Measurements from ENCODE around the gene DNAH6. TPM values are rescaled to one million over a fixed set of nuclear protein-coding genes. Genes with fewer than 3 reads are reported as not detected.

The DNAH6 gene
- total and polyA plus RNA-seq, 2 of the 13 experiments (the other 11 are each of a cell fraction or from before 2014, with no cell fraction given): 0.01 TPM; not detected in 1

DNA sequence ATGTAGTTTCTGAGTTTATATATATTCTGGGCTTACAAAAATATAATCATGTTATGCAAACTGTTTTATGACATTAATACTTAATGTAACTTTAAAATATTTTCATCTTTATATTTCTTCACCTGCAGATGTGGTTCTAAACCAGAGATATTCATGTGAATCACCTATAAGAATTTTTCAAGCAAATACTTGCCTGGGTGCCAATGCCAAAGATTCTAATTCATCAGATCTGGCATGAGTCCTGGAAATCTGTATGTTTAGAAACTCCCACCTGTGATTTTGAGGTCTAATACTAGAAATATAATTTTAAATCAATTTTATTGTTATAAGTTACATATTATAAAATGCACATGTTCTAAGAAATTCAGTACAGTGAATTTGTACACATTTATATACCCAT is 19.9 kb upstream of the DNAH6 start (continued):
- TF ChIP-seq ZBTB20 (CRISPR knock-in tag; IDR thresholded peaks at IDR 0.05; ENCODE audit: borderline replicate concordance, low read depth) (no peak), ZNF775 (CRISPR knock-in tag; IDR thresholded peaks at IDR 0.05; ENCODE audit: borderline replicate concordance) (no peak), ARID2 (CRISPR knock-in tag; IDR thresholded peaks at IDR 0.05; ENCODE audit: borderline replicate concordance) (no peak), PRPF4 (IDR thresholded peaks at IDR 0.05; ENCODE audit: low read depth, low read length, poor library complexity, severe bottlenecking) (no peak), ZFP90 (CRISPR knock-in tag; IDR thresholded peaks at IDR 0.05; ENCODE audit: borderline replicate concordance) (no peak), FOSL1 (CRISPR knock-in tag; IDR thresholded peaks at IDR 0.05; ENCODE audit: borderline replicate concordance) (no peak), ZNF138 (CRISPR knock-in tag; IDR thresholded peaks at IDR 0.05; ENCODE audit: low read depth) (no peak)

DNA sequence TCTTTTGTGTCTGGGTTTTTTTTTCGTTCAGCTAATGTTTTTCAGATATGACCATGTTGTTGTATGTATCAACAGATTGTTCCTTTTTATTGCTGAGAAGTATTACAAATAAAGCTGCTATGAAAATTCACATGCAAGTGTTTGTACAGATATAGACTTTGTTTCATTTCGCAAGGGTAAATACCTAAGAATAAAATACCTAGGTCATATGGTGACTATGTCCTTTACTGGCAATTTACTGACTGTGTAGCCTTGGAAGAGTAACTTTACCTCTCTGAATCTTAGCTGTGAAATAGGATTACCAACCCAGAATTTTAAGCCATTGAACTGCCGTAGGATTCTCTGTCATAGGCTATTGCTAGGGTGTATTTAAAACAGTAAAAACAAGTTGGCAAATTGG is 19.0 kb upstream of the DNAH6 start:
- FAIRE-seq (no peak), ATAC-seq (no peak), DNase-seq (ENCODE audit: low spot score) (no peak)
- no TSS peak for BruUV-seq (replicated peaks)
- no peaks in the 10 kb centered on the region for H3K79me2 ChIP-seq (ENCODE audit: insufficient read depth, low read length)
- H3K9ac ChIP-seq (ENCODE audit: insufficient read depth, low read depth, low read length): no peak overlapping the region
- no peaks in the 10 kb centered on the region for H4K20me1 ChIP-seq (ENCODE audit: insufficient read depth, low read length)
- H3K4me1 ChIP-seq (ENCODE audit: insufficient read depth, low read length): peaks cover 5% of the 10 kb centered on the region; the same call in 1 of the 2 replicates
- in situ Hi-C loops (cut with HindIII; ENCODE audit: extremely low pct_ligation_motif_present, low pct_unique_long_range_greater_than_20kb) (loop anchor here (5.0 kb wide), 1 partner anchor 135 kb away; no protein-coding TSS in a partner anchor), intact Hi-C loops (cut with micrococcal nuclease; ENCODE audit: unreplicated experiment) (loop anchor here (5.0 kb wide), 1 partner anchor 370 kb away; no protein-coding TSS in a partner anchor)
- no peak overlapping the region; the same call in 1 of the 2 replicates for H3K4me2 ChIP-seq (ENCODE audit: low read depth, low read length)
- no peaks in the 10 kb centered on the region for H3K36me3 ChIP-seq (replicated peaks in 1 of 2; ENCODE audit: control insufficient read depth in 1 of 2, insufficient read depth in 2 of 2, low read length in 2 of 2)
- no peaks in the 10 kb centered on the region for H3K9me3 ChIP-seq (ENCODE audit: low read length)
- H3K4me3 ChIP-seq (replicated peaks in 1 of 3; ENCODE audit: insufficient read depth in 1 of 3, low read depth in 2 of 3, low read length in 3 of 3): no peak overlapping the region
- H3K27me3 ChIP-seq (ENCODE audit: control insufficient read depth in 1 of 2, insufficient read depth in 2 of 2, low read length in 2 of 2): no peaks in the 10 kb centered on the region
- CTCF ChIA-PET (ENCODE audit: low intra/inter-chr PET ratio, low total read pairs): interaction anchor here (3.1 to 4.3 kb wide), 2 partner anchors 133 to 428 kb away, joined by 17 to 69 read pairs; no protein-coding TSS in a partner anchor
- H3K27ac ChIP-seq (ENCODE audit: extremely low read length, insufficient read depth, low read length): no peak overlapping the region
- POLR2A ChIA-PET: no interaction called here
- 52% methylated on average over 3 of the region's 3 CpGs for WGBS (ENCODE audit: low lambda C conversion rate)
- H2AFZ ChIP-seq (ENCODE audit: low read length): no peak overlapping the region
- no peak for TF ChIP-seq TBX2 (CRISPR knock-in tag; IDR thresholded peaks at IDR 0.05; ENCODE audit: borderline replicate concordance)
- no peak for TF ChIP-seq SIN3A (IDR thresholded peaks at IDR 0.05; ENCODE audit: borderline replicate concordance, low read depth, low read length)
- TF ChIP-seq ZNF589 (CRISPR knock-in tag; conservative IDR thresholded peaks at IDR 0.05): no peak
- TF ChIP-seq HDAC1 (CRISPR knock-in tag; IDR thresholded peaks at IDR 0.05): no peak
- TF ChIP-seq, protein P1, sequence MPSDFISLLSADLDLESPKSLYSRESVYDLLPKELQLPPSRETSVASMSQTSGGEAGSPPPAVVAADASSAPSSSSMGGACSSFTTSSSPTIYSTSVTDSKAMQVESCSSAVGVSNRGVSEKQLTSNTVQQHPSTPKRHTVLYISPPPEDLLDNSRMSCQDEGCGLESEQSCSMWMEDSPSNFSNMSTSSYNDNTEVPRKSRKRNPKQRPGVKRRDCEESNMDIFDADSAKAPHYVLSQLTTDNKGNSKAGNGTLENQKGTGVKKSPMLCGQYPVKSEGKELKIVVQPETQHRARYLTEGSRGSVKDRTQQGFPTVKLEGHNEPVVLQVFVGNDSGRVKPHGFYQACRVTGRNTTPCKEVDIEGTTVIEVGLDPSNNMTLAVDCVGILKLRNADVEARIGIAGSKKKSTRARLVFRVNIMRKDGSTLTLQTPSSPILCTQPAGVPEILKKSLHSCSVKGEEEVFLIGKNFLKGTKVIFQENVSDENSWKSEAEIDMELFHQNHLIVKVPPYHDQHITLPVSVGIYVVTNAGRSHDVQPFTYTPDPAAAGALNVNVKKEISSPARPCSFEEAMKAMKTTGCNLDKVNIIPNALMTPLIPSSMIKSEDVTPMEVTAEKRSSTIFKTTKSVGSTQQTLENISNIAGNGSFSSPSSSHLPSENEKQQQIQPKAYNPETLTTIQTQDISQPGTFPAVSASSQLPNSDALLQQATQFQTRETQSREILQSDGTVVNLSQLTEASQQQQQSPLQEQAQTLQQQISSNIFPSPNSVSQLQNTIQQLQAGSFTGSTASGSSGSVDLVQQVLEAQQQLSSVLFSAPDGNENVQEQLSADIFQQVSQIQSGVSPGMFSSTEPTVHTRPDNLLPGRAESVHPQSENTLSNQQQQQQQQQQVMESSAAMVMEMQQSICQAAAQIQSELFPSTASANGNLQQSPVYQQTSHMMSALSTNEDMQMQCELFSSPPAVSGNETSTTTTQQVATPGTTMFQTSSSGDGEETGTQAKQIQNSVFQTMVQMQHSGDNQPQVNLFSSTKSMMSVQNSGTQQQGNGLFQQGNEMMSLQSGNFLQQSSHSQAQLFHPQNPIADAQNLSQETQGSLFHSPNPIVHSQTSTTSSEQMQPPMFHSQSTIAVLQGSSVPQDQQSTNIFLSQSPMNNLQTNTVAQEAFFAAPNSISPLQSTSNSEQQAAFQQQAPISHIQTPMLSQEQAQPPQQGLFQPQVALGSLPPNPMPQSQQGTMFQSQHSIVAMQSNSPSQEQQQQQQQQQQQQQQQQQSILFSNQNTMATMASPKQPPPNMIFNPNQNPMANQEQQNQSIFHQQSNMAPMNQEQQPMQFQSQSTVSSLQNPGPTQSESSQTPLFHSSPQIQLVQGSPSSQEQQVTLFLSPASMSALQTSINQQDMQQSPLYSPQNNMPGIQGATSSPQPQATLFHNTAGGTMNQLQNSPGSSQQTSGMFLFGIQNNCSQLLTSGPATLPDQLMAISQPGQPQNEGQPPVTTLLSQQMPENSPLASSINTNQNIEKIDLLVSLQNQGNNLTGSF (CRISPR knock-in tag; IDR thresholded peaks at IDR 0.05): no peak
- no peak for TF ChIP-seq CREM (IDR thresholded peaks at IDR 0.05)
- TF ChIP-seq CREM (CRISPR knock-in tag; IDR thresholded peaks at IDR 0.05): no peak
- no peak for TF ChIP-seq ISX (CRISPR knock-in tag; conservative IDR thresholded peaks at IDR 0.05)
- no peak for TF ChIP-seq SALL1 (CRISPR knock-in tag; IDR thresholded peaks at IDR 0.05)
- no peak for TF ChIP-seq ZNF780A (CRISPR knock-in tag; IDR thresholded peaks at IDR 0.05)
- TF ChIP-seq SUZ12 (IDR thresholded peaks at IDR 0.05; ENCODE audit: low read depth, low read length): no peak
- TF ChIP-seq, protein P2, sequence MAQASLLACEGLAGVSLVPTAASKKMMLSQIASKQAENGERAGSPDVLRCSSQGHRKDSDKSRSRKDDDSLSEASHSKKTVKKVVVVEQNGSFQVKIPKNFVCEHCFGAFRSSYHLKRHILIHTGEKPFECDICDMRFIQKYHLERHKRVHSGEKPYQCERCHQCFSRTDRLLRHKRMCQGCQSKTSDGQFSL (CRISPR knock-in tag; IDR thresholded peaks at IDR 0.05): no peak
- TF ChIP-seq ZNF326 (CRISPR knock-in tag; IDR thresholded peaks at IDR 0.05; ENCODE audit: borderline replicate concordance): no peak
- TF ChIP-seq GZF1 (CRISPR knock-in tag; IDR thresholded peaks at IDR 0.05): no peak
